GM20000 (cell line): ENCODE results near the gene NUDT7.

Experiments used
- DNase-seq: peaks from one replicate; pipeline ENCODE4 v3.0.0; 2012; ENCODE audit warnings: low spot score
- CTCF ChIP-seq: IDR thresholded peaks from 2 replicates; pipeline ENCODE4 v1.5.1; 2012; ENCODE audit warnings: mild to moderate bottlenecking, control low read depth; ENCODE audit errors: extremely low read depth, missing control alignments

NUDT7 gene

GRCh38 chr16:77790912-77791311 lies 68.6 kb downstream of the NUDT7 start:
- no peak for TF ChIP-seq CTCF
- no peak for DNase-seq
